Neural cell (in vitro differentiated cells): ENCODE measurements around the gene UTP15.

Experiments
- EP300 ChIP-seq: fragments of 450-650 bp; conservative IDR thresholded peaks from 2 replicates; pipeline ENCODE4 v1.6.1; 2014; ENCODE audit warnings: antibody characterized with exemption, mild to moderate bottlenecking, moderate library complexity; ENCODE audit not compliant: poor library complexity, severe bottlenecking
- MXI1 ChIP-seq: fragments of 450-650 bp; conservative IDR thresholded peaks from 2 replicates; pipeline ENCODE4 v1.6.1; 2014; ENCODE audit warnings: antibody characterized with exemption, mild to moderate bottlenecking; ENCODE audit not compliant: poor library complexity, severe bottlenecking
- TF ChIP-seq, protein P1 (sequence below): fragments of 450-650 bp; IDR thresholded peaks from 2 replicates; pipeline ENCODE4 v1.5.1; 2014; ENCODE audit warnings: antibody characterized with exemption, mild to moderate bottlenecking, moderate library complexity; ENCODE audit not compliant: poor library complexity, severe bottlenecking
- TF ChIP-seq, protein P2 (sequence below): IDR thresholded peaks from 2 replicates; pipeline ENCODE4 v1.6.1; 2012; ENCODE audit warnings: borderline replicate concordance

DNA sequence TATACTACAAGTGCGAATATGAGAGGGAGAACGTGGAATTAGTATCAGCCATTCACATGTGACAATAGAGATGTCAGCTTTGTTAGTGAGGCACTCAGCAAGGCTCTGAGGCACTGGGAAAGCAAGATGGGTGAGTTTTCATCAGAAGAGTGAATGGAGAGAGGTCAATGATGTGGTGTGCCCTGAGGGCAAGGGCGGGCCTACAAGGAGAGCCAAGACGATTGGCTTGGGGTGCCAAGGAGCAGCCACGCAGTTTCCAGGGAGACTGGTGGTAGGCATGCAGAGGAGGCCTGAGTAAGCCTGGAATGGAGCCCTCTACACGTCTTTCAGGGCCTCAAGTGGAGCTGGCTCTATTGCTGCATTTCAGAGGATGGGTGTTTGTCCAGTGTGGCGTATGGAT, 42.6 kb upstream of the UTP15 start:
- TF ChIP-seq, protein P1, sequence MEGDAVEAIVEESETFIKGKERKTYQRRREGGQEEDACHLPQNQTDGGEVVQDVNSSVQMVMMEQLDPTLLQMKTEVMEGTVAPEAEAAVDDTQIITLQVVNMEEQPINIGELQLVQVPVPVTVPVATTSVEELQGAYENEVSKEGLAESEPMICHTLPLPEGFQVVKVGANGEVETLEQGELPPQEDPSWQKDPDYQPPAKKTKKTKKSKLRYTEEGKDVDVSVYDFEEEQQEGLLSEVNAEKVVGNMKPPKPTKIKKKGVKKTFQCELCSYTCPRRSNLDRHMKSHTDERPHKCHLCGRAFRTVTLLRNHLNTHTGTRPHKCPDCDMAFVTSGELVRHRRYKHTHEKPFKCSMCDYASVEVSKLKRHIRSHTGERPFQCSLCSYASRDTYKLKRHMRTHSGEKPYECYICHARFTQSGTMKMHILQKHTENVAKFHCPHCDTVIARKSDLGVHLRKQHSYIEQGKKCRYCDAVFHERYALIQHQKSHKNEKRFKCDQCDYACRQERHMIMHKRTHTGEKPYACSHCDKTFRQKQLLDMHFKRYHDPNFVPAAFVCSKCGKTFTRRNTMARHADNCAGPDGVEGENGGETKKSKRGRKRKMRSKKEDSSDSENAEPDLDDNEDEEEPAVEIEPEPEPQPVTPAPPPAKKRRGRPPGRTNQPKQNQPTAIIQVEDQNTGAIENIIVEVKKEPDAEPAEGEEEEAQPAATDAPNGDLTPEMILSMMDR = no peak
- TF ChIP-seq MXI1 (no peak), EP300 (no peak)
- TF ChIP-seq, protein P2, sequence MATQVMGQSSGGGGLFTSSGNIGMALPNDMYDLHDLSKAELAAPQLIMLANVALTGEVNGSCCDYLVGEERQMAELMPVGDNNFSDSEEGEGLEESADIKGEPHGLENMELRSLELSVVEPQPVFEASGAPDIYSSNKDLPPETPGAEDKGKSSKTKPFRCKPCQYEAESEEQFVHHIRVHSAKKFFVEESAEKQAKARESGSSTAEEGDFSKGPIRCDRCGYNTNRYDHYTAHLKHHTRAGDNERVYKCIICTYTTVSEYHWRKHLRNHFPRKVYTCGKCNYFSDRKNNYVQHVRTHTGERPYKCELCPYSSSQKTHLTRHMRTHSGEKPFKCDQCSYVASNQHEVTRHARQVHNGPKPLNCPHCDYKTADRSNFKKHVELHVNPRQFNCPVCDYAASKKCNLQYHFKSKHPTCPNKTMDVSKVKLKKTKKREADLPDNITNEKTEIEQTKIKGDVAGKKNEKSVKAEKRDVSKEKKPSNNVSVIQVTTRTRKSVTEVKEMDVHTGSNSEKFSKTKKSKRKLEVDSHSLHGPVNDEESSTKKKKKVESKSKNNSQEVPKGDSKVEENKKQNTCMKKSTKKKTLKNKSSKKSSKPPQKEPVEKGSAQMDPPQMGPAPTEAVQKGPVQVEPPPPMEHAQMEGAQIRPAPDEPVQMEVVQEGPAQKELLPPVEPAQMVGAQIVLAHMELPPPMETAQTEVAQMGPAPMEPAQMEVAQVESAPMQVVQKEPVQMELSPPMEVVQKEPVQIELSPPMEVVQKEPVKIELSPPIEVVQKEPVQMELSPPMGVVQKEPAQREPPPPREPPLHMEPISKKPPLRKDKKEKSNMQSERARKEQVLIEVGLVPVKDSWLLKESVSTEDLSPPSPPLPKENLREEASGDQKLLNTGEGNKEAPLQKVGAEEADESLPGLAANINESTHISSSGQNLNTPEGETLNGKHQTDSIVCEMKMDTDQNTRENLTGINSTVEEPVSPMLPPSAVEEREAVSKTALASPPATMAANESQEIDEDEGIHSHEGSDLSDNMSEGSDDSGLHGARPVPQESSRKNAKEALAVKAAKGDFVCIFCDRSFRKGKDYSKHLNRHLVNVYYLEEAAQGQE = no peak
